Vagina (tissue), 2 donors: Measurements from ENCODE around the gene SPATA46. TPM values are rescaled to one million over a fixed set of nuclear protein-coding genes. Genes with fewer than 3 reads are reported as not detected.

Experiments
- DNase-seq, 2 donors: peaks; one replicate each; pipeline ENCODE4 v3.0.0-alpha.2; 2017; ENCODE audit errors: extremely low spot score in 2 of 2
- H3K27ac ChIP-seq: fragments of 200-600 bp; sonication (generic); one replicate; pipeline ENCODE4 v1.5.1; 2019
- H3K27me3 ChIP-seq: fragments of 200-600 bp; sonication (generic); one replicate; pipeline ENCODE4 v1.5.1; 2019
- H3K36me3 ChIP-seq, 2 donors: fragments of 200-600 bp; sonication (generic); one replicate each; pipeline ENCODE4 v1.5.1; 2017 to 2019
- H3K4me1 ChIP-seq: fragments of 200-600 bp; sonication (generic); one replicate; pipeline ENCODE4 v1.5.1; 2019
- H3K4me3 ChIP-seq, 2 donors: fragments of 200-600 bp; sonication (generic); 1 replicate in 1 of 2; 2 replicates in 1 of 2; pipeline ENCODE4 v1.5.1; 2016 to 2019
- H3K9me3 ChIP-seq: fragments of 200-600 bp; sonication (generic); one replicate; pipeline ENCODE4 v1.5.1; 2019
- CTCF ChIP-seq, 3 experiments: fragments of 450-650 bp in 2 of 3; fragments of 200-600 bp in 1 of 3; sonication (generic) in 1 of 3; IDR thresholded peaks; one replicate each; pipeline ENCODE4 v1.5.1; 2017 to 2019; ENCODE audit warnings: antibody characterized with exemption in 3 of 3, mild to moderate bottlenecking in 2 of 3, moderate library complexity in 2 of 3
- POLR2A ChIP-seq, 2 donors: fragments of 450-650 bp; IDR thresholded peaks; one replicate each; pipeline ENCODE4 v1.6.1; 2017; ENCODE audit warnings: antibody characterized with exemption in 2 of 2, mild to moderate bottlenecking in 2 of 2, moderate library complexity in 2 of 2
- POLR2AphosphoS5 ChIP-seq, 2 donors: sonication (generic); formaldehyde crosslinking; IDR thresholded peaks; one replicate each; pipeline ENCODE4 v1.9.0; 2017; ENCODE audit warnings: antibody characterized with exemption in 2 of 2, mild to moderate bottlenecking in 2 of 2, low read depth in 1 of 2; ENCODE audit not compliant: insufficient read depth in 1 of 2
- intact Hi-C: fragments of 100-400 bp; cut with DNase I; formaldehyde crosslinking; loops from one replicate; pipeline ENCODE4 v1.15.1; 2023
- total RNA-seq: library from RNA; depleted of rRNA; stranded (reverse); fragments of >200 nt; gene quantifications from one replicate; pipeline ENCODE4 v1.2.3, GENCODE V29; 2016

Gene SPATA46
- total RNA-seq, 1 donor from 2014 or later, result not detected

- Histone ChIP-seq H3K36me3 (no peaks in the 10 kb centered on the region), H3K27ac (no peak overlapping the region), H3K27me3 (no peaks in the 10 kb centered on the region), H3K4me3 (no peak overlapping the region), H3K9me3 (no peaks in the 10 kb centered on the region), H3K4me1 (no peaks in the 10 kb centered on the region)
- DNase-seq, result no peak
- intact Hi-C loops, result no loop called here
- TF ChIP-seq POLR2A (IDR thresholded peaks at IDR 0.05) (no peak), CTCF (IDR thresholded peaks at IDR 0.05) (no peak), POLR2AphosphoS5 (IDR thresholded peaks at IDR 0.05; ENCODE audit: insufficient read depth in 1 of 2, low read depth in 1 of 2) (no peak)
Observed at GRCh38 chr1:162328512-162328911, 48.1 kb downstream of the SPATA46 start.

GRCh38 chr1:162327788-162328165 is 48.9 kb downstream of the SPATA46 start:
- TF ChIP-seq POLR2AphosphoS5 (IDR thresholded peaks at IDR 0.05; ENCODE audit: insufficient read depth in 1 of 2, low read depth in 1 of 2), result no peak
- TF ChIP-seq CTCF (IDR thresholded peaks at IDR 0.05), result no peak
- TF ChIP-seq POLR2A (IDR thresholded peaks at IDR 0.05), result no peak
- DNase-seq, result no peak
- H3K27ac ChIP-seq, result no peak overlapping the region
- no peaks in the 10 kb centered on the region for H3K27me3 ChIP-seq
- intact Hi-C loops, result no loop called here
- no peaks in the 10 kb centered on the region for H3K9me3 ChIP-seq
- no peaks in the 10 kb centered on the region for H3K36me3 ChIP-seq
- no peak overlapping the region for H3K4me3 ChIP-seq
- no peaks in the 10 kb centered on the region for H3K4me1 ChIP-seq

- no peaks in the 10 kb centered on the region for H3K4me1 ChIP-seq
- no peak overlapping the region for H3K27ac ChIP-seq
- H3K9me3 ChIP-seq, result no peaks in the 10 kb centered on the region
- TF ChIP-seq POLR2A (IDR thresholded peaks at IDR 0.05), result no peak
- TF ChIP-seq CTCF (IDR thresholded peaks at IDR 0.05), result no peak
- TF ChIP-seq POLR2AphosphoS5 (IDR thresholded peaks at IDR 0.05; ENCODE audit: insufficient read depth in 1 of 2, low read depth in 1 of 2), result peak in 1 of 2 donors; percentile 22
- no peaks in the 10 kb centered on the region for H3K36me3 ChIP-seq
- intact Hi-C loops, result no loop called here
- H3K4me3 ChIP-seq, result no peak overlapping the region
- DNase-seq, result no peak
- no peaks in the 10 kb centered on the region for H3K27me3 ChIP-seq
Observed at GRCh38 chr1:162327144-162327787, 49.4 kb downstream of the SPATA46 start.

DNA sequence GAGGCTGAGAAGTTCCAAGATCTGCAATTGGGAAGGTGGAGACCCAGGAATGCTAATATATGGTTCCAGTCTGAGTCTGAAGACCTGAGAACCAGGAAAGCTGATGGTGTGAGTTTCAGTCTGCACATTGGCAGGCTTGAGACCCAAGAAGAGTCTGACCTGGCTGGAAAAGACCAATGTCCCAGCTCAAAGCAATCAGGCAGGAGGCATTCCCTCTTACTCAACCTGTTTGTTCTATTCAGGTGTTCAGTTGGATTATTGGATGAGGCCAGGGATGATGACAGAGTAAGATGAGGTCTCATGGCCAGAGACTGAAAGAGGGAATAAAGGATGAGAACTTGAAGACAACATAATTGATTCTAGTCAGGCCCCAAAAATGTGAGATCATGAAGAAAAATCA is 50.1 kb downstream of the SPATA46 start:
- no peak overlapping the region for H3K27ac ChIP-seq
- no peak for DNase-seq
- no peak overlapping the region for H3K4me3 ChIP-seq
- H3K9me3 ChIP-seq, result no peaks in the 10 kb centered on the region
- intact Hi-C loops, result no loop called here
- H3K27me3 ChIP-seq, result no peaks in the 10 kb centered on the region
- no peaks in the 10 kb centered on the region for H3K36me3 ChIP-seq
- no peaks in the 10 kb centered on the region for H3K4me1 ChIP-seq
- TF ChIP-seq CTCF (IDR thresholded peaks at IDR 0.05) (no peak), POLR2AphosphoS5 (IDR thresholded peaks at IDR 0.05; ENCODE audit: insufficient read depth in 1 of 2, low read depth in 1 of 2) (no peak), POLR2A (IDR thresholded peaks at IDR 0.05) (no peak)

GRCh38 chr1:162324396-162324795 is 52.3 kb downstream of the SPATA46 start:
- no peak for DNase-seq
- peaks cover 5% of the 10 kb centered on the region for H3K4me1 ChIP-seq
- H3K27me3 ChIP-seq, result no peaks in the 10 kb centered on the region
- no peak for TF ChIP-seq POLR2AphosphoS5 (IDR thresholded peaks at IDR 0.05; ENCODE audit: insufficient read depth in 1 of 2, low read depth in 1 of 2)
- TF ChIP-seq POLR2A (IDR thresholded peaks at IDR 0.05), result no peak
- TF ChIP-seq CTCF (IDR thresholded peaks at IDR 0.05), result no peak
- intact Hi-C loops, result no loop called here
- no peaks in the 10 kb centered on the region for H3K9me3 ChIP-seq
- H3K4me3 ChIP-seq, result no peak overlapping the region
- H3K27ac ChIP-seq, result no peak overlapping the region
- H3K36me3 ChIP-seq, result no peaks in the 10 kb centered on the region
